PC-3 (cell line): ENCODE measurements around the gene PDZD7. TPM values are rescaled to one million over a fixed set of nuclear protein-coding genes. Genes with fewer than 3 reads are reported as not detected.

Experiments
- ATAC-seq: fragments of 200-7000 bp; cut with Tn5 transposase; 2 replicates; pipeline ENCODE4 v1.9.1; 2020; ENCODE audit warnings: mild to moderate bottlenecking, moderate library complexity
- BruUV-seq: library from RNA; stranded (reverse); fragments of 400-500 nt; replicated peaks from 2 replicates; lab custom pipeline; 2021; lab: Mats Ljungman, UMichigan
- CTCF ChIA-PET: fragments of 300-600 bp; sonication (Branson Sonifier 250); formaldehyde crosslinking; loops from one replicate; lab custom pipeline; 2022; ENCODE audit warnings: antibody characterized with exemption; lab: Charles Lee
- POLR2A ChIA-PET: fragments of 300-600 bp; sonication (Branson Sonifier 250); formaldehyde crosslinking; loops from one replicate; lab custom pipeline; 2022; ENCODE audit warnings: antibody characterized with exemption; ENCODE audit not compliant: unreplicated experiment; lab: Charles Lee
- DNase-seq: peaks from one replicate; pipeline ENCODE4 v3.0.0-alpha.2; 2015
- H2AFZ ChIP-seq: fragments of 300-600 bp; sonication (generic); 2 replicates; pipeline ENCODE4 v1.6.0; 2016; ENCODE audit warnings: antibody characterized with exemption, low read length
- H3F3A ChIP-seq: fragments of 300-600 bp; sonication (generic); one replicate; pipeline ENCODE4 v1.6.0; 2017; ENCODE audit warnings: antibody characterized with exemption, low read length, control low read depth, mild to moderate bottlenecking; ENCODE audit not compliant: unreplicated experiment
- H3K27ac ChIP-seq: fragments of 300-600 bp; sonication (generic); 2 replicates; pipeline ENCODE4 v1.5.1; 2016; ENCODE audit warnings: mild to moderate bottlenecking, low read length
- H3K27me3 ChIP-seq: fragments of 300-600 bp; sonication (generic); 2 replicates; pipeline ENCODE4 v1.6.1; 2016; ENCODE audit warnings: low read length, mixed read lengths
- H3K36me3 ChIP-seq: fragments of 300-600 bp; sonication (generic); 2 replicates; pipeline ENCODE4 v1.6.1; 2016; ENCODE audit warnings: low read depth, mixed run types, low read length, mixed read lengths
- H3K4me1 ChIP-seq: fragments of 300-600 bp; sonication (generic); 2 replicates; pipeline ENCODE4 v1.5.1; 2016; ENCODE audit warnings: low read length; ENCODE audit not compliant: insufficient read depth
- H3K4me2 ChIP-seq: fragments of 300-600 bp; sonication (generic); 2 replicates; pipeline ENCODE4 v1.6.0; 2016; ENCODE audit warnings: low read length
- H3K4me3 ChIP-seq: fragments of 300-600 bp; sonication (generic); 2 replicates; pipeline ENCODE4 v1.5.1; 2016; ENCODE audit warnings: mild to moderate bottlenecking, low read length, mixed read lengths
- H3K79me2 ChIP-seq: fragments of 300-600 bp; sonication (generic); 2 replicates; pipeline ENCODE4 v1.6.1; 2017; ENCODE audit warnings: low read length, mixed read lengths
- H3K9ac ChIP-seq: fragments of 300-600 bp; sonication (generic); 2 replicates; pipeline ENCODE4 v1.6.0; 2016; ENCODE audit warnings: mild to moderate bottlenecking, low read length
- H3K9me2 ChIP-seq: fragments of 300-600 bp; sonication (generic); replicated peaks from 2 replicates; pipeline ENCODE4 v1.6.1; 2016; ENCODE audit warnings: mixed run types, low read length, mixed read lengths
- H3K9me3 ChIP-seq: fragments of 300-600 bp; sonication (generic); 2 replicates; pipeline ENCODE4 v1.6.1; 2016; ENCODE audit warnings: low read length, mixed read lengths
- H4K20me1 ChIP-seq: fragments of 300-600 bp; sonication (generic); 2 replicates; pipeline ENCODE4 v1.6.1; 2016; ENCODE audit warnings: low read length, mixed read lengths
- EZH2 ChIP-seq: fragments of 300-600 bp; sonication (generic); IDR thresholded peaks from one replicate; pipeline ENCODE4 v1.6.1; 2017; ENCODE audit warnings: antibody characterized with exemption, mild to moderate bottlenecking, low read length; ENCODE audit not compliant: unreplicated experiment
- EZH2phosphoT487 ChIP-seq: fragments of 300-600 bp; sonication (generic); IDR thresholded peaks from 2 replicates; pipeline ENCODE4 v1.6.1; 2018; ENCODE audit warnings: mild to moderate bottlenecking, antibody characterized with exemption, low read length, borderline replicate concordance
- intact Hi-C: fragments of 100-400 bp; cut with micrococcal nuclease; formaldehyde crosslinking; loops from 2 replicates; pipeline ENCODE4 v1.9.0; 2023
- total RNA-seq: library from RNA; depleted of rRNA; stranded (reverse); fragments of >200 nt; gene quantifications from 2 replicates; pipeline ENCODE4 v1.2.3, GENCODE V29; 2014
- TF ChIP-seq, protein P1 (sequence below): fragments of 300-600 bp; sonication (generic); conservative IDR thresholded peaks from 2 replicates; pipeline ENCODE4 v1.5.1; 2017; ENCODE audit warnings: antibody characterized with exemption, low read depth, mild to moderate bottlenecking, low read length

The PDZD7 gene
- total RNA-seq, 1 experiment from 2014 or later, result 2.8 TPM

DNA sequence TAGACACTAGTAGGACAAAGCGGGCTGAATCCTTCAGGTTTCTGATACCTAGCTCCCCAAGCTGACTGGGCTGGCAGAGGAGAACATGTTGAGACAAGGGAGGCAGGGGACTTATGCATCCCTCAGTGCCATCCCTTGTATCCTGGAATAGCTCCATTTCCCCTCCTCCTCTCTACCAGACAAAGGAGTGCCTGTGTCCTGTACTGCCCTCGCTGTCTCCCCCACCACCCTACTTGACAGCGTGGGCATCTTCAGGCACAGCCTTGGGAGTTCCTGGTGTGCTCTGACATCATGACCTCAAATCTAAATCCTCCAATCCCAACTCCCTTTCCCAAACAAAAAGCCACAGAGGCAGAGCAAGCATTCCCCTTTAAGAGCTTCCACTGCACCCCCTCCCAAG lies 9.1 kb upstream of the PDZD7 start:
- H3K79me2 ChIP-seq, result no peaks in the 10 kb centered on the region
- H3K9ac ChIP-seq, result no peak overlapping the region
- ATAC-seq (no peak), DNase-seq (no peak)
- ChIA-PET POLR2A (no interaction called here), CTCF (no interaction called here)
- no peaks in the 10 kb centered on the region for H3K9me3 ChIP-seq
- H3F3A ChIP-seq, result no peaks in the 10 kb centered on the region
- peaks cover 16% of the 10 kb centered on the region for H3K4me1 ChIP-seq
- no TSS peak for BruUV-seq
- H3K9me2 ChIP-seq, result no peaks in the 10 kb centered on the region
- H3K27ac ChIP-seq, result no peak overlapping the region
- H3K27me3 ChIP-seq, result no peaks in the 10 kb centered on the region
- H2AFZ ChIP-seq, result no peak overlapping the region
- TF ChIP-seq EZH2 (no peak), EZH2phosphoT487 (no peak)
- TF ChIP-seq, protein P1, sequence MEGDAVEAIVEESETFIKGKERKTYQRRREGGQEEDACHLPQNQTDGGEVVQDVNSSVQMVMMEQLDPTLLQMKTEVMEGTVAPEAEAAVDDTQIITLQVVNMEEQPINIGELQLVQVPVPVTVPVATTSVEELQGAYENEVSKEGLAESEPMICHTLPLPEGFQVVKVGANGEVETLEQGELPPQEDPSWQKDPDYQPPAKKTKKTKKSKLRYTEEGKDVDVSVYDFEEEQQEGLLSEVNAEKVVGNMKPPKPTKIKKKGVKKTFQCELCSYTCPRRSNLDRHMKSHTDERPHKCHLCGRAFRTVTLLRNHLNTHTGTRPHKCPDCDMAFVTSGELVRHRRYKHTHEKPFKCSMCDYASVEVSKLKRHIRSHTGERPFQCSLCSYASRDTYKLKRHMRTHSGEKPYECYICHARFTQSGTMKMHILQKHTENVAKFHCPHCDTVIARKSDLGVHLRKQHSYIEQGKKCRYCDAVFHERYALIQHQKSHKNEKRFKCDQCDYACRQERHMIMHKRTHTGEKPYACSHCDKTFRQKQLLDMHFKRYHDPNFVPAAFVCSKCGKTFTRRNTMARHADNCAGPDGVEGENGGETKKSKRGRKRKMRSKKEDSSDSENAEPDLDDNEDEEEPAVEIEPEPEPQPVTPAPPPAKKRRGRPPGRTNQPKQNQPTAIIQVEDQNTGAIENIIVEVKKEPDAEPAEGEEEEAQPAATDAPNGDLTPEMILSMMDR, result no peak
- intact Hi-C loops, result loop anchor here (5.0 kb wide), 1 partner anchor 102 kb away; no protein-coding TSS in a partner anchor
- peaks cover 9% of the 10 kb centered on the region; the same call in 1 of the 2 replicates for H3K36me3 ChIP-seq
- no peaks in the 10 kb centered on the region for H4K20me1 ChIP-seq
- no peak overlapping the region for H3K4me3 ChIP-seq
- no peak overlapping the region for H3K4me2 ChIP-seq

GRCh38 chr10:101038484-101038883 lies 7.6 kb upstream of the PDZD7 start:
- H3K36me3 ChIP-seq, result peaks cover 9% of the 10 kb centered on the region; the same call in 1 of the 2 replicates
- no peak for ATAC-seq

GRCh38 chr10:101036726-101037125 lies 5.8 kb upstream of the PDZD7 start:
- BruUV-seq, result no TSS peak
- CTCF ChIA-PET, result no interaction called here
- Histone ChIP-seq H3K27ac (no peak overlapping the region), H3K4me2 (no peak overlapping the region), H3K27me3 (no peaks in the 10 kb centered on the region), H3K9me3 (no peaks in the 10 kb centered on the region), H3K4me1 (peaks cover 8% of the 10 kb centered on the region), H2AFZ (no peak overlapping the region), H3K4me3 (no peak overlapping the region), H3K79me2 (peaks cover 16% of the 10 kb centered on the region), H3K9ac (no peak overlapping the region), H4K20me1 (no peaks in the 10 kb centered on the region), H3K9me2 (no peaks in the 10 kb centered on the region), H3K36me3 (peaks cover 9% of the 10 kb centered on the region; the same call in 1 of the 2 replicates), H3F3A (no peaks in the 10 kb centered on the region)
- ATAC-seq (no peak), DNase-seq (no peak)
- intact Hi-C loops, result no loop called here
- TF ChIP-seq EZH2phosphoT487 (no peak), EZH2 (no peak)
- TF ChIP-seq, protein P1, result no peak
- POLR2A ChIA-PET, result no interaction called here

More at GRCh38 chr10:101038484-101038883, 7.6 kb upstream of the PDZD7 start:
- H4K20me1 ChIP-seq, result no peaks in the 10 kb centered on the region
- no peaks in the 10 kb centered on the region for H3K27me3 ChIP-seq
- H3K4me1 ChIP-seq, result peaks cover 11% of the 10 kb centered on the region
- H3K27ac ChIP-seq, result no peak overlapping the region
- TF ChIP-seq EZH2phosphoT487, result no peak
- TF ChIP-seq, protein P1, result no peak
- TF ChIP-seq EZH2, result no peak
- DNase-seq, result no peak
- H3K9me3 ChIP-seq, result no peaks in the 10 kb centered on the region
- H2AFZ ChIP-seq, result no peak overlapping the region
- H3K79me2 ChIP-seq, result peaks cover 10% of the 10 kb centered on the region
- H3K4me3 ChIP-seq, result no peak overlapping the region
- no peaks in the 10 kb centered on the region for H3F3A ChIP-seq
- no TSS peak for BruUV-seq
- POLR2A ChIA-PET, result no interaction called here
- no peak overlapping the region for H3K9ac ChIP-seq
- no peak overlapping the region for H3K4me2 ChIP-seq
- intact Hi-C loops, result no loop called here
- no peaks in the 10 kb centered on the region for H3K9me2 ChIP-seq
- CTCF ChIA-PET, result no interaction called here
